Upper lobe of left lung (tissue), 6 donors: Measurements from ENCODE around the gene RAN. TPM values are rescaled to one million over a fixed set of nuclear protein-coding genes. Genes with fewer than 3 reads are reported as not detected.

ENCODE experiments used
- ATAC-seq, 2 donors: fragments of 200-7000 bp; cut with Tn5 transposase; one replicate each; pipeline ENCODE4 v1.9.1; 2022; ENCODE audit warnings: mild to moderate bottlenecking in 2 of 2, moderate library complexity in 2 of 2; ENCODE audit not compliant: low FRiP score in 2 of 2
- DNase-seq, 2 donors: peaks; one replicate each; pipeline ENCODE4 v3.0.0-alpha.2; 2019 to 2020
- H3K27ac ChIP-seq, 4 donors: fragments of 200-600 bp; sonication (generic); one replicate each; pipeline ENCODE4 v1.5.1; 2016 to 2019
- H3K27me3 ChIP-seq, 4 donors: fragments of 200-600 bp; sonication (generic); one replicate each; pipeline ENCODE4 v1.5.1; 2017 to 2019
- H3K36me3 ChIP-seq, 4 donors: fragments of 200-600 bp; sonication (generic); one replicate each; pipeline ENCODE4 v1.5.1; 2016 to 2019
- H3K4me1 ChIP-seq, 4 donors: fragments of 200-600 bp; sonication (generic); one replicate each; pipeline ENCODE4 v1.5.1; 2018 to 2019
- H3K4me3 ChIP-seq, 4 donors: fragments of 200-600 bp; sonication (generic); one replicate each; pipeline ENCODE4 v1.5.1; 2017 to 2019; ENCODE audit warnings: mild to moderate bottlenecking in 2 of 4, moderate library complexity in 1 of 4
- H3K9me3 ChIP-seq, 4 donors: fragments of 200-600 bp; sonication (generic); one replicate each; pipeline ENCODE4 v1.5.1; 2018 to 2019
- EP300 ChIP-seq, 4 donors: sonication (generic); formaldehyde crosslinking; IDR thresholded peaks; one replicate each; pipeline ENCODE4 v1.5.1; 2017; ENCODE audit warnings: antibody characterized with exemption in 4 of 4, control low read depth in 2 of 4
- POLR2A ChIP-seq, 4 donors: fragments of 450-650 bp; IDR thresholded peaks; one replicate each; pipeline ENCODE4 v1.5.1; 2016 to 2017; ENCODE audit warnings: antibody characterized with exemption in 4 of 4, mild to moderate bottlenecking in 2 of 4
- POLR2AphosphoS5 ChIP-seq, 2 donors: sonication (generic); formaldehyde crosslinking; IDR thresholded peaks; one replicate each; pipeline ENCODE4 v1.5.1; 2017; ENCODE audit warnings: antibody characterized with exemption in 2 of 2
- WGBS, 2 donors: methylation state at CpG; one replicate each; pipeline ENCODE4 v1.1.5; 2017 to 2018; 5-methylcytosine and 5-hydroxymethylcytosine counted together
- total RNA-seq, 6 donors: library from RNA; depleted of rRNA in 4 of 6; stranded (reverse); fragments of >200 nt in 4 of 6; gene quantifications; one replicate each; pipeline versions ENCODE4 v1.1.0 to v1.2.1, GENCODE V29; 2016 to 2021
- TF ChIP-seq, protein P1 (sequence below), 6 experiments: fragments of 450-650 bp in 4 of 6; fragments of 200-600 bp in 2 of 6; sonication (generic) in 2 of 6; IDR thresholded peaks; one replicate each; pipeline ENCODE4 v1.5.1; 2016 to 2019; ENCODE audit warnings: antibody characterized with exemption in 6 of 6
- donor health status: DM: no; HTN: no; CAD: no; lungs with moderate emphysema.
- donor health status: DM: no; HTN: yes; CAD: no; lungs with severe emphysema.

The RAN gene
- 100 to 1,000 TPM in 5 of 6 donors, 10 to 100 TPM in 1; 75.4 to 406 (median 188) TPM for total RNA-seq

DNA sequence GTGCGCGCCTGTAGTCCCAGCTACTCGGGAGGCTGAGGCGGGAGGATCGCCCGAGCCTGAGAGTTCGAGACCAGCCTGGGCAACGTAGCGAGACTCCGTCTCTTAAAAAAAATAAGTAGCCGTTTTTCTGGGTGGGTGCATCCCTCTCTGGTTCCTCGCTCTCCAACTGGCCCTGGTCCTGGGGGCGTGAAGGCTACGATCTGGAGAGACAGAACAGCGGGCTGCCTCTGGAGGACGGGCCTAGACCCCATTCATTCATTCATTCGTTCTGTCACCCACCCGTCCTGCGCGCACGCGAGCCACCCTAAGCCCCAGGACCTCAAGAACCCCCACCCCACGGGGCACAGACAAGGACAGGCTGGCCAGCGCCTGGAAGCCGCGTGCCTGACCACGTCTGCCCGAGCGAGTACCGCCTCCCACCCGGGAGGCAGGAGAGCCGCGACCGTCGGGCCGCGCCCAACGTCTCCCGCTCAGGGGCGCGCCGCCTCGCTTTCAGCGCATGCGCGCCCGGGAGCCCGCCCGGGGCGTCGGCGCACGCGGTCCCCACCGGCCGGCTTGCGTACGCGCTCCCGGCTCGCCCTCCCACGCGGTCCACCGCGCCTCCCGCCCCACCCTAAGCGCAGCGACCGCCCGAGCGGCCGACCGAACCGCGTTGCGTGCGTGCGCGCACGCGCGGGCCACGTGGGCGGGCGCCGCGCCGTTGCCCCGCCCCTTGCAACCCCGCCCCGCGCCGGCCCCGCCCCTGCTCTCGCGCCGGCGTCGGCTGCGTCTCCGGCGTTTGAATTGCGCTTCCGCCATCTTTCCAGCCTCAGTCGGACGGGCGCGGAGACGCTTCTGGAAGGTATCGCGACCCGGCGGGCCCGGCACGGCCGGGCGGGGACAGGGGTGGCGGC is at the start of gene RAN:
TSS of gene RAN (plus strand) at position 781 of the 893 bp plus-strand sequence. CDS start 528 bp downstream, outside the sequence.
- Histone ChIP-seq H3K4me3 (peak within 1 kb of the TSS; percentile 75 to 98 (median 90)), H3K36me3 (peaks cover 13 to 34% (median 24%) of the 10 kb centered on the region in 4 donors), H3K4me1 (peaks cover 21 to 33% (median 24%) of the 10 kb centered on the region in 4 donors), H3K27me3 (no peaks in the 10 kb centered on the region), H3K9me3 (no peaks in the 10 kb centered on the region), H3K27ac (peak within 1 kb of the TSS; percentile 85 to 96 (median 91))
- TF ChIP-seq POLR2AphosphoS5 (IDR thresholded peaks at IDR 0.05) (peak; percentile 38), POLR2A (IDR thresholded peaks at IDR 0.05) (peak in 2 of 4 donors; percentile 38 to 67), EP300 (IDR thresholded peaks at IDR 0.05) (no peak)
- TF ChIP-seq, protein P1, sequence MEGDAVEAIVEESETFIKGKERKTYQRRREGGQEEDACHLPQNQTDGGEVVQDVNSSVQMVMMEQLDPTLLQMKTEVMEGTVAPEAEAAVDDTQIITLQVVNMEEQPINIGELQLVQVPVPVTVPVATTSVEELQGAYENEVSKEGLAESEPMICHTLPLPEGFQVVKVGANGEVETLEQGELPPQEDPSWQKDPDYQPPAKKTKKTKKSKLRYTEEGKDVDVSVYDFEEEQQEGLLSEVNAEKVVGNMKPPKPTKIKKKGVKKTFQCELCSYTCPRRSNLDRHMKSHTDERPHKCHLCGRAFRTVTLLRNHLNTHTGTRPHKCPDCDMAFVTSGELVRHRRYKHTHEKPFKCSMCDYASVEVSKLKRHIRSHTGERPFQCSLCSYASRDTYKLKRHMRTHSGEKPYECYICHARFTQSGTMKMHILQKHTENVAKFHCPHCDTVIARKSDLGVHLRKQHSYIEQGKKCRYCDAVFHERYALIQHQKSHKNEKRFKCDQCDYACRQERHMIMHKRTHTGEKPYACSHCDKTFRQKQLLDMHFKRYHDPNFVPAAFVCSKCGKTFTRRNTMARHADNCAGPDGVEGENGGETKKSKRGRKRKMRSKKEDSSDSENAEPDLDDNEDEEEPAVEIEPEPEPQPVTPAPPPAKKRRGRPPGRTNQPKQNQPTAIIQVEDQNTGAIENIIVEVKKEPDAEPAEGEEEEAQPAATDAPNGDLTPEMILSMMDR (IDR thresholded peaks at IDR 0.05), result peak in 1 of 6 experiments; percentile 25
- ATAC-seq (peak; percentile 91 to 92), DNase-seq (peak; percentile 92 to 99)
- WGBS, 2 donors, result 17 to 38% methylated on average over 13 to 30 of the region's 118 CpGs

DNA sequence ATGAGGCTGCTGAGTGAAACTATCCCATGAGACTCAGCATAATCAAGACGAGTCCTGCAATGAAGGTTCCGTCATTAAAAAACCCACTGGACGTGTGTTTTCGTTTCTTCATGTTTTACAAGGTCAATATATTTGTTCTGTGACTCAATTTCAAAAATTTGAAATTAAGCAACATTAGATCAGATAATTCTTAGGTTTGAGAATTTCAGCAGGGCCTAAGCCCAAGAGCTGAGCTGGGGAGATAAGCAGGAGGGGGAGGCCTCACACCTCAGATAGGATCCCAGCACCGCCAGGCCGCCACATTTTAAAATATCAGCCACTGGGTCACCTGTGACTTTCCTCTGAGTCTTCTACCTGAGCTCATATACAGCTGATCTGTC is 46.1 kb upstream of the RAN start:
- Histone ChIP-seq H3K27ac (peak overlapping the region in 1 of 4 donors; percentile 55), H3K9me3 (no peaks in the 10 kb centered on the region), H3K36me3 (peaks cover 0 to 36% (median 10%) of the 10 kb centered on the region in 4 donors), H3K4me1 (peaks cover 6 to 15% (median 10%) of the 10 kb centered on the region in 4 donors), H3K27me3 (no peaks in the 10 kb centered on the region), H3K4me3 (no peak overlapping the region)
- ATAC-seq (no peak), DNase-seq (no peak)
- WGBS, 2 donors, result 83 to 91% methylated on average over 6 of the region's 6 CpGs
- TF ChIP-seq POLR2A (IDR thresholded peaks at IDR 0.05), result no peak
- TF ChIP-seq EP300 (IDR thresholded peaks at IDR 0.05), result no peak
- TF ChIP-seq, protein P1 (IDR thresholded peaks at IDR 0.05), result no peak
- no peak for TF ChIP-seq POLR2AphosphoS5 (IDR thresholded peaks at IDR 0.05)

DNA sequence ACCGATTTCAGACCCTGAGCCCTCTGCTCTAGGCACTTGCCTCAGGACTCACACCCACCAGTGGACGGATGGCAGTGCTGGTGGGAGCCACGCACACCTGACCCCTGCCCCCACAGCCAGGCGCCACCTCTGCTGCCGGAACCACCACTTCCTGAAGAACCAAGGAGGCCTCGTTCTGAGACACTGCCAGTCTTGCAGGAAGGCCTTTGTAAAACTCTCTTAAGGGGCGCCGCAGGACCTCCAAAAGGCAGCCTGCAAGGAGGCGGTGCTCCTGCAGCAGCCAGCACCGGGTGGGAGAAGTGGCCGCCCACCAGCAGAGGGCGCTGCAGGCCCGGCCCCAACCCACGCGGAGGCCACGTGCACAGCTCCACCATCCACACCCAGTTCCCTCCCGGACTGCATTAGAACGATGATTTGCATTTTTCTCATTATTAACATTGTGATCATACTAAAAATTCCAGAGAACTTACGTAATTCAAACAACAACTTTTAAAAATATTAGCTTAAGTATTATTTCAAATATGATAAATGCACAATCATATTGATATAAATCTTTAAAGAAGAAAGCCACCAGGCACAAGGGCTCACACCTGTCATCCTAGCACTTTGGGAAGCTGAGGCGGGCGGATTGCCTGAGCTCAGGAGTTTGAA is 45.6 kb upstream of the RAN start:
- H3K4me1 ChIP-seq, result peaks cover 6 to 15% (median 10%) of the 10 kb centered on the region in 4 donors
- H3K36me3 ChIP-seq, result peaks cover 0 to 31% (median 8%) of the 10 kb centered on the region in 4 donors
- no peaks in the 10 kb centered on the region for H3K27me3 ChIP-seq
- H3K9me3 ChIP-seq, result no peaks in the 10 kb centered on the region
- H3K27ac ChIP-seq, result peak overlapping the region in 1 of 4 donors; percentile 55
- no peak overlapping the region for H3K4me3 ChIP-seq
- ATAC-seq, result peak; percentile 86 to 89
- 71 to 73% methylated on average over 18 to 21 of the region's 21 CpGs for WGBS, 2 donors
- peak; percentile 62 to 93 for DNase-seq
- no peak for TF ChIP-seq POLR2A (IDR thresholded peaks at IDR 0.05)
- TF ChIP-seq, protein P1 (IDR thresholded peaks at IDR 0.05), result peak; percentile 59 to 87 (median 72)
- no peak for TF ChIP-seq EP300 (IDR thresholded peaks at IDR 0.05)
- peak in 1 of 2 donors; percentile 5 for TF ChIP-seq POLR2AphosphoS5 (IDR thresholded peaks at IDR 0.05)

DNA sequence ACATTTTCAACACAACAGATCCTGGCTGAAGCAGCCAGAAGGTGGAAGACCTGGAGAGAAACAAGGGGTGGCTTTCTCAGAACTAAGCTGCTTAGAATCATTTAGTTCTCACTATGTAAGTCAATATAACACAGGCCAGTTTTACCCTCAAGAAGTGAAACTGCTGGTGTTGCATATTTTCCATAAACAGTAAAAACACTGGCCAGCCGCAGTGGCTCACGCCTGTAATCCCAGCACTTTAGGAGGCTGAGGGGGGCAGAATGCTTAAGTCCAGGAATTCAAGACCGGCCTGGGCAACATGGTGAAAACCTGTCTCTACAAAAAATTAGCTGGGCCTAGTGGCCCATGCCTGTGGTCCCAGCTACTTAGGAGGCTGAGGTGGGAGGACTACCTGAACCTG is 44.4 kb upstream of the RAN start:
- H3K9me3 ChIP-seq, result no peaks in the 10 kb centered on the region
- 58 to 82% methylated on average over 3 of the region's 3 CpGs for WGBS, 2 donors
- no peaks in the 10 kb centered on the region for H3K27me3 ChIP-seq
- H3K36me3 ChIP-seq, result peaks cover 0 to 19% (median 5%) of the 10 kb centered on the region in 4 donors
- H3K27ac ChIP-seq, result peak overlapping the region; percentile 7 to 64 (median 33)
- no peak overlapping the region for H3K4me3 ChIP-seq
- DNase-seq (no peak), ATAC-seq (no peak)
- TF ChIP-seq POLR2AphosphoS5 (IDR thresholded peaks at IDR 0.05), result no peak
- no peak for TF ChIP-seq POLR2A (IDR thresholded peaks at IDR 0.05)
- TF ChIP-seq, protein P1 (IDR thresholded peaks at IDR 0.05), result no peak
- TF ChIP-seq EP300 (IDR thresholded peaks at IDR 0.05), result no peak
- peaks cover 7 to 15% (median 12%) of the 10 kb centered on the region in 4 donors for H3K4me1 ChIP-seq
